ENCODE data around the gene CDH12.

CDH12 gene

GRCh38 chr5:22470408-22470807 lies 382.7 kb downstream of the CDH12 start:
- H3K27ac ChIP-seq (ENCODE audit: low read length): no peak overlapping the region
- no peaks in the 10 kb centered on the region for H3K4me1 ChIP-seq (ENCODE audit: low read length)
- no peak overlapping the region for H3K4me3 ChIP-seq (ENCODE audit: low read length)
- TF ChIP-seq CTCF (IDR thresholded peaks at IDR 0.05; ENCODE audit: low read depth, low read length) (no peak), EZH2phosphoT487 (IDR thresholded peaks at IDR 0.05; ENCODE audit: low read depth) (no peak)
- no peaks in the 10 kb centered on the region for H4K20me1 ChIP-seq (ENCODE audit: insufficient read depth, low read length)
- H3K9ac ChIP-seq (ENCODE audit: low read length): no peak overlapping the region
- no peaks in the 10 kb centered on the region for H3K36me3 ChIP-seq (replicated peaks; ENCODE audit: low read depth, low read length)
- no peaks in the 10 kb centered on the region for H3K79me2 ChIP-seq (ENCODE audit: low read length)
- H3K27me3 ChIP-seq (ENCODE audit: low read depth, low read length): no peaks in the 10 kb centered on the region
- no peak overlapping the region for H3K4me2 ChIP-seq (ENCODE audit: low read length)
- H3K9me3 ChIP-seq (ENCODE audit: insufficient read depth, low read length): no peaks in the 10 kb centered on the region
- no peak overlapping the region for H2AFZ ChIP-seq (ENCODE audit: low read depth, low read length)

- H3K79me2 ChIP-seq (ENCODE audit: low read length): no peaks in the 10 kb centered on the region
- TF ChIP-seq CTCF (IDR thresholded peaks at IDR 0.05; ENCODE audit: low read depth, low read length): no peak
- TF ChIP-seq EZH2phosphoT487 (IDR thresholded peaks at IDR 0.05; ENCODE audit: low read depth): no peak
- no peak overlapping the region for H3K9ac ChIP-seq (ENCODE audit: low read length)
- no peaks in the 10 kb centered on the region for H4K20me1 ChIP-seq (ENCODE audit: insufficient read depth, low read length)
- no peak overlapping the region for H3K4me3 ChIP-seq (ENCODE audit: low read length)
- H3K27ac ChIP-seq (ENCODE audit: low read length): no peak overlapping the region
- H2AFZ ChIP-seq (ENCODE audit: low read depth, low read length): no peak overlapping the region
- H3K27me3 ChIP-seq (ENCODE audit: low read depth, low read length): no peaks in the 10 kb centered on the region
- no peak overlapping the region for H3K4me2 ChIP-seq (ENCODE audit: low read length)
- H3K9me3 ChIP-seq (ENCODE audit: insufficient read depth, low read length): no peaks in the 10 kb centered on the region
- no peaks in the 10 kb centered on the region for H3K36me3 ChIP-seq (replicated peaks; ENCODE audit: low read depth, low read length)
- no peaks in the 10 kb centered on the region for H3K4me1 ChIP-seq (ENCODE audit: low read length)
These were observed 387.5 kb downstream of the CDH12 start for GRCh38 chr5:22465616-22466015.

GRCh38 chr5:22465177-22465576 lies 388.0 kb downstream of the CDH12 start:
- Histone ChIP-seq H4K20me1 (ENCODE audit: insufficient read depth, low read length) (no peaks in the 10 kb centered on the region), H3K4me2 (ENCODE audit: low read length) (no peak overlapping the region), H3K4me1 (ENCODE audit: low read length) (no peaks in the 10 kb centered on the region), H3K79me2 (ENCODE audit: low read length) (no peaks in the 10 kb centered on the region), H3K27ac (ENCODE audit: low read length) (no peak overlapping the region), H3K9me3 (ENCODE audit: insufficient read depth, low read length) (no peaks in the 10 kb centered on the region), H3K36me3 (replicated peaks; ENCODE audit: low read depth, low read length) (no peaks in the 10 kb centered on the region), H3K4me3 (ENCODE audit: low read length) (no peak overlapping the region), H3K9ac (ENCODE audit: low read length) (no peak overlapping the region), H2AFZ (ENCODE audit: low read depth, low read length) (no peak overlapping the region), H3K27me3 (ENCODE audit: low read depth, low read length) (no peaks in the 10 kb centered on the region)
- no peak for TF ChIP-seq CTCF (IDR thresholded peaks at IDR 0.05; ENCODE audit: low read depth, low read length)
- TF ChIP-seq EZH2phosphoT487 (IDR thresholded peaks at IDR 0.05; ENCODE audit: low read depth): no peak

- H3K4me3 ChIP-seq (ENCODE audit: low read length): no peak overlapping the region
- H2AFZ ChIP-seq (ENCODE audit: low read depth, low read length): no peak overlapping the region
- no peak overlapping the region for H3K27ac ChIP-seq (ENCODE audit: low read length)
- H3K36me3 ChIP-seq (replicated peaks; ENCODE audit: low read depth, low read length): no peaks in the 10 kb centered on the region
- H3K27me3 ChIP-seq (ENCODE audit: low read depth, low read length): no peaks in the 10 kb centered on the region
- no peak overlapping the region for H3K9ac ChIP-seq (ENCODE audit: low read length)
- H4K20me1 ChIP-seq (ENCODE audit: insufficient read depth, low read length): no peaks in the 10 kb centered on the region
- no peak overlapping the region for H3K4me2 ChIP-seq (ENCODE audit: low read length)
- H3K4me1 ChIP-seq (ENCODE audit: low read length): no peaks in the 10 kb centered on the region
- H3K79me2 ChIP-seq (ENCODE audit: low read length): no peaks in the 10 kb centered on the region
- H3K9me3 ChIP-seq (ENCODE audit: insufficient read depth, low read length): no peaks in the 10 kb centered on the region
- TF ChIP-seq EZH2phosphoT487 (IDR thresholded peaks at IDR 0.05; ENCODE audit: low read depth): no peak
- no peak for TF ChIP-seq CTCF (IDR thresholded peaks at IDR 0.05; ENCODE audit: low read depth, low read length)
These were observed 393.0 kb downstream of the CDH12 start for GRCh38 chr5:22460189-22460588.
